Measurements from ENCODE around the gene CANT1. TPM values are rescaled to one million over a fixed set of nuclear protein-coding genes. Genes with fewer than 3 reads are reported as not detected.

Gene CANT1
- total RNA-seq, 1 experiment from 2014 or later: 34.1 TPM

- TF ChIP-seq ZNF532 (CRISPR knock-in tag; IDR thresholded peaks at IDR 0.05; ENCODE audit: borderline replicate concordance) (no peak), ELF4 (CRISPR knock-in tag; IDR thresholded peaks at IDR 0.05; ENCODE audit: low read depth) (no peak), RORB (CRISPR knock-in tag; IDR thresholded peaks at IDR 0.05) (no peak), ZNF671 (CRISPR knock-in tag; IDR thresholded peaks at IDR 0.05) (no peak), ZNF232 (CRISPR knock-in tag; IDR thresholded peaks at IDR 0.05) (no peak), MYBL2 (CRISPR knock-in tag; IDR thresholded peaks at IDR 0.05) (0 out of 2 replicates have a peak, but pooled peaks have one; percentile 24), NR3C1 (CRISPR knock-in tag; conservative IDR thresholded peaks at IDR 0.05; ENCODE audit: low read depth) (no peak), ERG (CRISPR knock-in tag; IDR thresholded peaks at IDR 0.05) (no peak), GABPB1 (CRISPR knock-in tag; IDR thresholded peaks at IDR 0.05) (peak; percentile 30; the same call in 1 of the 2 replicates), RELA (CRISPR knock-in tag; IDR thresholded peaks at IDR 0.05; ENCODE audit: borderline replicate concordance) (no peak), FOXK1 (CRISPR knock-in tag; IDR thresholded peaks at IDR 0.05) (0 out of 2 replicates have a peak, but pooled peaks have one; percentile 33), TEAD1 (CRISPR knock-in tag; IDR thresholded peaks at IDR 0.05) (no peak), MXD4 (CRISPR knock-in tag; IDR thresholded peaks at IDR 0.05; ENCODE audit: borderline replicate concordance) (no peak), ZNF423 (CRISPR knock-in tag; IDR thresholded peaks at IDR 0.05) (no peak)
- TF ChIP-seq, protein P1, sequence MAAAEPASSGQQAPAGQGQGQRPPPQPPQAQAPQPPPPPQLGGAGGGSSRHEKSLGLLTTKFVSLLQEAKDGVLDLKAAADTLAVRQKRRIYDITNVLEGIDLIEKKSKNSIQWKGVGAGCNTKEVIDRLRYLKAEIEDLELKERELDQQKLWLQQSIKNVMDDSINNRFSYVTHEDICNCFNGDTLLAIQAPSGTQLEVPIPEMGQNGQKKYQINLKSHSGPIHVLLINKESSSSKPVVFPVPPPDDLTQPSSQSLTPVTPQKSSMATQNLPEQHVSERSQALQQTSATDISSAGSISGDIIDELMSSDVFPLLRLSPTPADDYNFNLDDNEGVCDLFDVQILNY (CRISPR knock-in tag; IDR thresholded peaks at IDR 0.05): 0 out of 2 replicates have a peak, but pooled peaks have one; percentile 69
- TF ChIP-seq, protein P2, sequence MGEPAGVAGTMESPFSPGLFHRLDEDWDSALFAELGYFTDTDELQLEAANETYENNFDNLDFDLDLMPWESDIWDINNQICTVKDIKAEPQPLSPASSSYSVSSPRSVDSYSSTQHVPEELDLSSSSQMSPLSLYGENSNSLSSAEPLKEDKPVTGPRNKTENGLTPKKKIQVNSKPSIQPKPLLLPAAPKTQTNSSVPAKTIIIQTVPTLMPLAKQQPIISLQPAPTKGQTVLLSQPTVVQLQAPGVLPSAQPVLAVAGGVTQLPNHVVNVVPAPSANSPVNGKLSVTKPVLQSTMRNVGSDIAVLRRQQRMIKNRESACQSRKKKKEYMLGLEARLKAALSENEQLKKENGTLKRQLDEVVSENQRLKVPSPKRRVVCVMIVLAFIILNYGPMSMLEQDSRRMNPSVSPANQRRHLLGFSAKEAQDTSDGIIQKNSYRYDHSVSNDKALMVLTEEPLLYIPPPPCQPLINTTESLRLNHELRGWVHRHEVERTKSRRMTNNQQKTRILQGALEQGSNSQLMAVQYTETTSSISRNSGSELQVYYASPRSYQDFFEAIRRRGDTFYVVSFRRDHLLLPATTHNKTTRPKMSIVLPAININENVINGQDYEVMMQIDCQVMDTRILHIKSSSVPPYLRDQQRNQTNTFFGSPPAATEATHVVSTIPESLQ (CRISPR knock-in tag; IDR thresholded peaks at IDR 0.05): no peak
Observed at GRCh38 chr17:79009397-79010303, at the start of gene CANT1 (continued).

- Mint-ChIP-seq H3K9me3 (peaks cover 29% of the 10 kb centered on the region), H3K36me3 (peaks cover 7% of the 10 kb centered on the region; the same call in 1 of the 2 replicates), H3K27ac (no peak overlapping the region), H3K27me3 (ENCODE audit: low read depth) (peaks cover 18% of the 10 kb centered on the region), H3K4me3 (no peak overlapping the region), H3K4me1 (no peaks in the 10 kb centered on the region)
- DNase-seq (ENCODE audit: low spot score) (no peak), ATAC-seq (no peak)
- ChIA-PET CTCF (interaction anchor here (1.8 to 4.0 kb wide), 2 partner anchors 12 to 13 kb away, joined by 6 to 27 read pairs; no protein-coding TSS in a partner anchor), POLR2A (no interaction called here)
- TF ChIP-seq NR1H2 (CRISPR knock-in tag; IDR thresholded peaks at IDR 0.05) (no peak), ZNF317 (CRISPR knock-in tag; IDR thresholded peaks at IDR 0.05; ENCODE audit: borderline replicate concordance, low read depth) (no peak), JAZF1 (CRISPR knock-in tag; IDR thresholded peaks at IDR 0.05) (no peak), IRF2 (CRISPR knock-in tag; IDR thresholded peaks at IDR 0.05; ENCODE audit: borderline replicate concordance, low read depth) (no peak)
Observed at GRCh38 chr17:79057737-79058385, 48.3 kb upstream of the CANT1 start.
